NCI-H1436 (cell line): ENCODE measurements around the gene EMCN.
"Not testable (repeated sequence)": the region's sequence is repeated elsewhere in the genome, so short reads cannot be mapped to it uniquely, and the experiment has no call there.

ENCODE experiments used
- DNase-seq: peaks from one replicate; lab custom pipeline; 2025; lab: John Stamatoyannopoulos, UW

The EMCN gene

DNA sequence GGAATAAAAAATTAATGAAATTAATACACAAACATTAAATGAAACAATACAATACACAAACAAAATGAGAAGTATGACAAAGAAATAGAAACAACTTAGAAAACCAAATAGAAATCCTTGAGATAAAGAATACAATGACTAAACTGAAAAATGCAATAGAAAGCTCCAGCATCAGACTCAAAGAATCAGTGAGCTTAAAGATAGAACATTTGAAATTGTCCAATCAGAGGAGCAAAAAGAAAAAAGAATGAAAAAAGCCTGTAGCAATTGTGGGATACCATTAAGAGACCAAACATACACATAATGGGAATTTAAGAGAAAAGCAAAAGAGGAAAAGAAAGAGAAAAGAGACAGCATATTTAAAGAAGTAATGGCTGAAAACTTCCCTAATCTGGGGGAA, 25.7 kb downstream of the EMCN start:
- DNase-seq, result no peak

DNA sequence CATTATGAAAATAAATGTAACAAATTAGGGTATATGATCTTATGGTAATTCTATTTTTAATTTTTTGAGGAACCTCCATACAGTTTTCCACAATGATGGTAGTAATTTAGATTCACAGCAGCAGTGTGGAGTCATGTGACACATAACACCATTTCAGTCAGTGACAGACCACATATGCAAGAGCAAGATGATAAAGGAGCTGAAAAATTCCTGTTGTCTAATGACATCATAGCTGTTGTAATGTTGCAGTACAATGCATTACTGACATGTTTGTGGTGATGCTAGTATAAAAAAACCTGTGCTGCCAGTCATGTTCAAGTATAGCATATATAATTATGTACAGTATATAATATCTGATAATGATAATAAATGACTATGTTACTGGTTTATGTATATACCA, 28.5 kb downstream of the EMCN start:
- no peak for DNase-seq

DNA sequence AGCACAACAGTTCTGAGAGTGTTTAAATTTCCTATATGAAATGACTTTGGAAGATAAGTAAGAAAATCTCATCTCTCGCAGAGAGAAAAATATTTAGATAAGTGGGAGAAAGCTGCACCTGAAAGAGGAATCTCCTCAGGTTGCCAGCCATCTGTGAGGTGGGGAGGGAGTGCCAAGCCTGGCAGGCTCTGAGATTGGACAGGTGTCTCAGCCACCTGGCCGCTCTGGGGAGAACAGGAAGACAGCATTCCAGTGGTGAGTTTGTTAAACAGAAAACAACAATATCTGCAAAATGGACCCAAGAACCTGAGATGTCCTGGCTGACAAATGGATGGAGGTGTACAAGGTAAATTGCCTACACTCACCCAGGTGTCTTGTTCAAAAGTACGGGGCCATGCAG, 31.3 kb downstream of the EMCN start:
- DNase-seq, result no peak

DNA sequence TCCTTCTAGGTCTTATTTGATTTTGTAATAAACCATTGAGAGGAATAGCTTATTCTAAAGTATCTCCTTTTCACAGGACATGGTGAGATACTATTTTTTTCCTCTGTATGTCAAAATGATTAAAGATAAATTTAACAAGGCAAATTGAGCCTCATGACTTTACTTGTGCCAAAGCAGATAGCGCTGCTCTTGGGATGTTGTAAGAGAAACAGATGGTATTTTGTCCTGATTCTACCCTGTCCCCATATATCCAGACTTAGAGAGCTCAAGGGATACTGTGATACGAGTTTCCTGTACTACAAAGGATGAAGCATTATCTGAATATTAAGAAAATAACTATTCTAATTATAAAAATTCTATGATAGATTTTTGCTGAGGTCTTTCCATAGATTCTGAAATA, 34.0 kb downstream of the EMCN start:
- DNase-seq, result no peak

DNA sequence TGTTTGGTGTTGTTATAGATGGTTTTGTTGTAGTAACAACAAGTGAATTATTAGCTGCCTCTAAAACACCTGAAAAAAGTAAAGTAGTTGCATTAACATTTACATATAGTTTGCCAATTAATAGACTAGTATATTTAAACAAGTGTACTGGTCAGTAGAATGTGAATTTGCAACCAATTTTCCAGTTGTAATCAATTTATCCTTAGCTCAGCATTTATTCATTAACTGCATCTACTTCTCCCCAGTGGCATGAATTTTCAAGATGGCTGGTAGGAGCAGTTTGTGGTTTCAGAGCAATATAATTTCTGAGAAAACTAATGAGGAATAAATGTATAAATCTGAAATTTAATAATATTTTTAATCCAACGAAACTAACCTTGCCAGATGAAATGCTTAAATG, 37.9 kb downstream of the EMCN start:
- no peak for DNase-seq

DNA sequence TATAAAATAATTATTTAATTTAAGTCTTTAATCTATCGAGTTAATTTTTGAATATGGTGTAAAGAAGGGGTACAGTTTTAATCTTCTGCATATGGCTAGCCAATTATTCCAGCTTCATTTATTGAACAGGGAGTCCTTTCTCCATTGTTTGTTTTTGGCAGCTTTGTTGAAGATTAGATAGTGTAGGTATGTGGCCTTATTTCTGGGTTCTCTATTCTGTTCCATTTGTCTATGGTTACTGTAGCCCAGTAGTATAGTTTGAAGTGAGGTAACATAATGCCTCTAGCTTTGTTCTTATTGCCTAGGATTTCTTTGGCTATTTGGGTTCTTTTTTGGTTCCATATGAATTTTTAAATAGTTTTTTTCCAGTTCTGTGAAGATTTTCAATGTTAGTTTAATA, 48.3 kb downstream of the EMCN start:
- no peak for DNase-seq

DNA sequence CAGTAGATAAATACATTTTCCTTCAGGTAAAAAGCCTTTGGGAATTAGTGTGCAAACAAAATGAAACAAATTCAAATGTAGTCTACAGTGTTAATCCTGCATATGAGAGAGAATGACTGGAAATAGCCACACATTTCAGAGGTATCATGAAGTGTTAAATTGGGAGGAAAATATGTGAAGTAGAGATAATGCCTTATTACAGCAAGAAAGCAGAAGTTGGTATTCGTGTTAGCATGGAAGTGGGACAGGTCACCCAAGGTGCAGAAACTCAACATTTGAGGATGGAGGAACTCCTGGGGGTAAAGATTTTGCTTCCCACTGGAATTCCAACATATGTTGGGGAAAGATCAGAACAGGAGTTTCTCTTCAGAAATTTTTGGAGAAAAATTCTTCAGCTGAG, 51.3 kb downstream of the EMCN start:
- DNase-seq, result no peak

DNA sequence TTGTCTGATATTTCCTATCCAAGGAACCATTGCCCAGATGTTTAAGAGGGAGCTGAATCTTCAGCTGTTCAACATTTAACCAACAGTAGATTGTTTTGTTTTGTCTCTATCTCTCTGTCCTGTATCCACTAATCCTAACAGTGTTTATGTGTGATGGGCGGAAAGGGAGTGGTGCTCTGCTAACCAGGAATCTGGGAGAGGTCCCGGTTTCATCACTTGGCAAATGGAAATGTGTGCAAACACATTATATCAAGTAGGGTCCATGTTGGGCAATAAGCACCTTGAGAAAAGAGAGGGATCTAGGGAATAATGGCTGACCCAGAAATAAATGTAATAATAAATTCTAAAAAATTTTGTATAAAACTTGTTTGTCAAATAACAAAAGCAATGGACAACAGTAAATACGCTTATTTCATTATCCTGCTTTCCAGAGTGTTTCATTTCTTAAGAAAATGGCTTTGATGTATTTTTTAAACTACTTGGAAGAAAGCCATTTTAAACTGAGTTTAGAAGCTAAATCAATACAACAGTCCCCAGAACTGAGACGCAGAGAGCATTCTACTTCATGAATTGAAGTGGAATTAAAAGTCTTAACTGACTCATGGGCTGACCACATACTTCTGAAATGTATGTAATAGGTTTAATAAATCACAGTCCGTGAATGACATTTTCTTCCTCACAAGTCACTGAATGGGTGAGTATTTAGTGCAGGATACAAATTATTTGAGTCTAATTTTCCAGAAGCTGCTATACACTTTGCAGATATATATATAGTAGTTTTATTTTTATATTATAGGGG, 55.8 kb downstream of the EMCN start:
- DNase-seq, result no peak

DNA sequence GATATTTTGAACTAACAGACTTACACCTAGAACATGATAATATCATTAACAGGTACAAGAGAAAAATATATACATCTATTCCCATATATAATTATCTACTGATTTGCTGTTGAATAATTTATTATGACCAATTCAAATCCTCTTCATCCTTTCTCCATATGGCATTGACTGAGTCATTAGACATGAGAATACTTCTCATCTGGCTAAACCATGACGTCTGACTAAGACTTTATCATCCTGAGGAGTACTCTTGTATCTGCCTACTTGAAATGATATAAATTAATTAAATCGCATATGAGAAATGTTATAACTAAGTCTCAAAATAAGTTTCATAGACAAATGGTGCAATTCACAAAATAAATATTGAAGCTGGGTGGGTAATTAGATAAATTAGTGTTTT, 67.4 kb downstream of the EMCN start:
- no peak for DNase-seq

DNA sequence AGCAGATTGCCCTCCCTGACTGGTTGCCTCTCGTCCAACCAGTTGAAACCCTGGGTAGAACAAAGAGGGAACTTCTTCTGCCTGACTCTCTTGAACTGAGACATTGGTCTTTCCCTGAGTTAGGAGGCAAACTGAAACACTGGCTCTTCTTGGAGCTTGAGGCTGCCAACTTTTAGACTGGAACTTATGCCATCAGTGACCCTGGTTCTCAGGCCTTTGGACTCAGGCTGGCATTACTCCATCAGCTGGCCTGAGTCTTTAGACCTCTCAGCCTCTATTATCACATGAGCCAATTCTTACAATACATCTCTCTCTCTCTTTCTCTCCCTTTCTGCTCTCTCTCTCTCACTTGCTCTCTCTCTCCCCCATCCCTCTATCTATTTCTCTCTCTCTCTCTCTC, 86.4 kb downstream of the EMCN start:
- DNase-seq, result no peak

DNA sequence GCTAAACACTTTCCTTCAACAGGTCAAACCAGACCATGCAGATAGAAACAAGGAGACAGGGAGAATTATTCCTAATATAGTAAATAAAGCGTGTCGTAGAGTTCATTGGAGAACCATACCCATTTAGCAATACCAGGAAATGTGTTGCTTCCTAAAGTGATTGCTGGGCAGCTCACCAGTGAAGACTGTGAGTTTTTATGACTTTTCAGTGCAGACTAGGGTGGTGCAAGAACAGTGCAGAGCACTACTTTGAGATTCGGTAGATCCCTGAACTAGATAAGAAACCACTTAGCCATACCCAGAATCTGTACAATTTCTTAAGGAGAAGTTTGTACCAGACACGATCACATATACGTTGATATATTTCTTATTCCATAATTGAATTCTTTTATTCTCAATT, 87.4 kb downstream of the EMCN start:
- no peak for DNase-seq

DNA sequence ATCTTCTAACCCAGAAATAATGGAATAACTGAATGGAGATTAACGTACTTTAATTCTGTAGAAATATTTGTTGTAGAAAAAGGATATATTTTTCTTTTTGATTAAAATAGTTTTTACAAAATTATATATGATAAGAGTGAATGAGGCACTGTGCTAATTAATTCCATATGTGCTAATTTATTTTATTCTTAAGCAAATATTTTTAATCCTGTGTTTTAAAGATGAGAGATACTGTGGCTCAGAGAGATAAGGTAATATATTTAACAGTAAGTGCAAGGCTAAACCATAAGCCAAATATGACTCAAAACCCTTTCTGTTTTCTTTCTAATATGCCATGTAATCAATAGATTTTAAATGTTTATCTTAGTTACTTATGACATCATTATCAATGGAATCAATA, 88.2 kb downstream of the EMCN start:
- DNase-seq, result no peak

DNA sequence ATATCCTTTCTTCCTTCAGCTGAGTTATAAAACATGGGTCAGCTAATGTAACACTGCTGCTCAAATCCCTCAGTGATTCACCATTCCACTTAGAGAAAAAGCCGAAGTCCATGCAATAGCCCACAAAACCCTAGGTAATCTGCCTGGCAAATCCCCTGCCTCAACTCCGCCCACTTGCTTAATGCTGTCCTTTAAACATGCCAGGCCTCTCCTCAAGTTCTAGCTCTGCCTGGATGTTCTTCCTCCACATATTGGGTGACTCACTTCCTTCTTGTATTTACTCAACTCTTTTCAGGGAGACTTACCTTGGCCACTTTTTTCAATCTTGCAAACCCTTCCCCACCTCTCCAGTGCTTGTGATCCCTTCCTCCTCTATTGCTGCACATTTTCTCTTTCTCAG, 89.8 kb downstream of the EMCN start:
- no peak for DNase-seq

DNA sequence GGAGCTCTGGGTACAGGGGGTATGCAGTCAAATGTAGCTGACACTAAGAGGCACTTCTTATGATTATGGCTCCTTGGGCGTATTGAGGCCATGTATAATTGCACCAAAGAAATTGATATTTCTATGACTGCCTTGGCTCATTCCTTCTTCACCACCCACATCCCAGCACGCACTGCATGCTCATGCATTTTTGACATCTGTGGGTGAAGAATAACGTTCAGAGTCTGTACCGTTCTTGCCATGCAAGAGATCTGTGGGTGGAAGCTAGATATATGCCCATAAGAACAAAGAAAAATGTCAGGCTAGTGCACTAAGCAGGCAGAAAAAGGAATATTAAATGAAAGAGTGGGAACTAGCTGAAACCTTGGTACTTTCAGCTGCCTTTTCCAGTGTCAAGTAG, 93.4 kb downstream of the EMCN start:
- DNase-seq, result no peak

DNA sequence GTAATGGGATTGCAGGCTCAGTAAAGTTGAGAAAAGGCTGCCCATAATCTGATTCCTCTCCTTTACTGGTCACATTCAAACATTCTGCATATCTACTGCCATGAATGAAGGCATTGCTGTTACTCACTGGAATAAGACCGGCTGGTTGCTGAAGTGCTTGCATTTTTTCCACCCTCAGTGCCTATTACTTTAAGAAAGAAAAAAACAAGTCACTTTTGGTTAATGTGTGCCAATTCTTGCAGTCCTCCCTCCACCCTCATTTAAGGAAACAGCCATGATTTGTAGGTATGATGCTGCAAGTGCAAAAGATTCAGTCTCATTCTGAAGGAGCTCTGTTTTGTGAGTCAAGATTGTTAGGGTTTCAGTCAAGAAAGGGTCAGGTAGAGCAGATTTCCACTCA, 94.9 kb downstream of the EMCN start:
- no peak for DNase-seq

DNA sequence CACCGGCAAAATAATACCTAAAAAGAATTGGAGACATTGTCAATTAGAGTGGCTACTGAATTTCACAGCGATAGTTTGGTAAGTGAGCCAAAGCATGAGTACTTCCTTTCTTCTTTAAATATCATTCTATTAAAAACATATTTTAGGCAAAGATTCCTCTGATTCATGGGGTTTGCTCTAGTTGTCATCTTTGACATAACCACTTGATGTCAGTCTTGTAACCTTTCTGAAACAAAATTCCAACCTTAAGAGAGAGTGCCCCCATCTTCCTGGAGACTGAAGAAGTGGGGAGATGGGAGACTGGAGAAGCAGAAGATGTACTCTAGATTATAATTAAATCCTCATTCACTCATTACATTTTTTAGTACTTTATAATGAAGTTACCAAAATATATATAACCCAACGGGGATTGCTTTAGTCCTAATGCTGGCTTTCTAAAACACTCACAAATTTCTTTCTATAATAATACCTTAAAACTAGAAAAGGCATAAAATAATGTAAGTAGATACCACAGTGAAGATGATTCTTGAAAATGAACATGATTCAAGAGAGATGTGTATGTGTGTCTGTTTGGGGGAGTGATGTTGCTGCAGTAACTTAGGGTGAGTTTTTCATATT, 96.4 kb downstream of the EMCN start:
- DNase-seq, result no peak

DNA sequence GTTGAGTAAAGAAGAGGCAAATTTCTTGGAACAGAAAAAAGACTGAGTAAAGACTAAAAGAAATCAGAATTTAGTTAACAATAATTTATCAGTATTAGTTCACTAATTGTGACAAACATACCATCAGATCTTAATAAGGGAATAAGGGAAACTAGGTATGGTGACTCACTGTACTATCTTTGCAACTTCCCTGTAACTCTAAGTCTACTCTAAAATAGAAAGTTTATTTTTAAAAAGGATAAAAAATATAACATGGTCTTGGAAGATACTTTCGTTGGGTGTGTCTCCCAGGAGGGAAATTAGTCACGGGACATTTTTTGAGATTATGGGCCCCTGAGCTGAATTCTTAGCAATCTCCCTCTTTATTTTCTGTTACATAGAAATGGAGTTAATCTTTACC, 97.3 kb downstream of the EMCN start:
- no peak for DNase-seq

DNA sequence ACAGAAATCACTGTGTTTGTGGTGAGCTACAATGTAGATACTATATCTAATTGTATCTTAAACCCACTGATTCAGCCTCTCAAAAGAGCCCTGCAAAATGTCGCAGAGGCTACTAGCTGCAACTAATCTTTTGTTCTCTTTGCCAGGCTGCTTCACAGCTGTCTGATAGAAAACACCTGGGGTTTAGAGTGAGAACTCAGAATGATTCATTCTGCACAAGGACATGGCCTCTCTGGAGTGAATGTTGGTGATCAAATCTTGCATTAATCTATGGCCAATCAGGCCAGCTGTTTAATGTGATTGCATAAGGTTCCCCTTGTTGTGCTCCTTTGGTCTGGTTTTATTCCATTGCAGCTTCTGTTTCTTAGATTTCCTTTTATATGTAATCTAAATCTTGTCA, 100.3 kb downstream of the EMCN start:
- no peak for DNase-seq

DNA sequence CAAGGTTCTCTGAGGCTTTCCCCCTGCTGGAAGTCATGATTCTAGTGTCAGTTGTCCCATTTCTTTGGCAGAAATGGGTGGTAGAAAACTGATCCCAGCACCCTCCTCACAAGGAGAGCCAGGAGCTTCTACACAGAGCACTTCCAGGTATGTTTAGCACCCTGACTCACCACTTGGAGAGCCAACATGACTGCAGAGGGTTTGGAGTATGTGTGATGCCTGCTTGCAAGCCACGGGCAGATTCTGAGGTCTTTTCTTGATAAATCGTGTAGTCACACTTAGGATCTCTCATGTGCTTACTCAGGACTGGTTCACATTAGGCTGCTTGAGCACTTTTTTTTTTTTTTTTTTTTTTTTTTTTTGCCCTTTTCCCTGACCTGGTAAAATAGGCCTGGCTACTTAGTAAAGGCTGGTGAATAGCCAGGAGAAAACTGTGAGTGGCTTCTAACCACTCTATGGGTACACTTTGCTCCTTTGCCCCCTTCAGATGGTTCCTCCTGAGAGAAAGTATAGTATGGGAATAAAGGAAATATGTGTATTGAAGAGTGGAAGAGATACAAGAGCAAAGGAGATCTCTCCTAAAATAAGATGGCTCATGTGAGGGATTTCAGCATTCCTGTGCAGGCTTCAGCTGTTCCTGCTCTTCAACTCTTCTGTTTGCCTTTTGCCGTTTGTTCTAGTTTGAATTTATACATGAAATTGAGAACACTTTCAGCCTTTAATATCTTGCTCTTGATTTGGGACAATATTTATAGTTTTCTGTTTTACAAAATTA, 103.6 kb downstream of the EMCN start:
- DNase-seq, result no peak

DNA sequence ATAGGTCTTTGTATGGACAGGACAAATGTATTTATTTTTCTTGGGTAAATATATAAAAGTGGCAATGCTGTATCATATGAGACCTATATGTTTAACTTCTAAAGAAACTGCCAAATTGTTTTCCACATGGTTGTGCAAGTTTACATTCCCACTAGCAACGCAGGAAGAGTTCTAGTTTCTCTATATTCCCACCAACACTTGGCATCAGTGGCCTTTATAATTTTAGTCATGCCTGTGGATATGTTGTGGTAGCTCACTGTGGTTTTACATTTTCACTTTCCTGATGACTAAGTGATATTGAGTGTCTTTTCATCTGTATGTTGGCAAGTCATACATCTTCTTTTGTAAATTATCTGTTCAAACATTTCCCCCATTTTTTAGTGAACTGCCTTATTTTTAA, 126.0 kb downstream of the EMCN start:
- no peak for DNase-seq

DNA sequence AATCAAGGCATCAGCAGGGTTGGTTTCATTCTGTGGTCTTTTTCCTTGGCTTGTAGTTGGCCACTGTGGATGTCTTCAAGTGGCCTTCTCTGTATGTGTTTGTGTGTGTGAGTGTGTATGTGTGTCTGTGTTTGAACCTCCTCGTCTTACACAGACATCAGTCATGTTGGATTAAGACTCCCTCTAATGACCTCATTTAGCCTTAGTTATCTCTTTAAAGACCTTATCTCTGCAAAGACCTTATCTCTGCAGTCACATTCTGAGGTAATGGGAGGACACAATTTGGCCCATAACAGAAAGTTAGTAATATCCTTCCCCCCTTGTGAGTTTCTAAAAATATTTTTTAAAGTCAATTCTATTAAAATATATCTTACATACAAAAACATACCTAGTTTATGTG, 126.7 kb downstream of the EMCN start:
- no peak for DNase-seq

DNA sequence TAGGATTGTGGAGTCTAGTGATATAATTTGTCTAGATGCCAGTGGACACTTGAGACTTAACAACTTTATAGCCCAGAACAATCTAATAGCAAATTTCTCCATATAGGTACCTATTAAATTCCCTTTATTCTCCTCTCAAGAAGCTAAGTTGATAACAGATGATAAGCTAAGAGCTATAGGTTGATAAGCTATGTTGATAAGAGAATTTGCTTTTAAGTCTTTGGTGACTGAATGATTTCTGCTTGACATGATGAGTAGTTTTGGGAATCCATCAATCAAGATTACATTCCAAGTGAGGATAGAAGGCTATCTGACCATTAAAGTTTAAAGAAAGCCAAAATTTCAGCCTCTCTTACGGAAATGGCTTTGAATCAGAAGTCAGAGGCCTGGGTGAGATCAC, 131.6 kb downstream of the EMCN start:
- no peak for DNase-seq

DNA sequence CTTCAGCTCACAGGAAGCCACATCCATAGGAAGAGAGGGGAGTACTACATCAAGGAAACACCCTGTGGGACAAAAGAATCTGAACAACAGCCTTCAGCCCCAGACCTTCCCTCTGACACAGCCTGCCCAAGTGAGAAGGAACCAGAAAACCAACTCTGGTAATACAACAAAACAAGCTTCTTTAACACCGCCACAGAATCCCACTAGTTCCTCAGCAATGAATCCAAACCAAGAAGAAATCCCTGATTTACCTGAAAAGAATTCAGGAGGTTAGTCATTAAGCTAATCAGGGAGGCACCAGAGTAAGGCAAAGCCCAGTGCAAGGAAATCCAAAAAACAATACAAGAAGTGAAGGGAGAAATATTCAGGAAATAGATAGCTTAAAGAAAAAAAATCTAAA, 137.4 kb downstream of the EMCN start:
- not testable (repeated sequence) for DNase-seq
